ENCODE measurements around the gene NUP54. TPM values are rescaled to one million over a fixed set of nuclear protein-coding genes. Genes with fewer than 3 reads are reported as not detected.

Gene NUP54
- total RNA-seq, 1 donor from 2014 or later: 67.0 TPM

DNA sequence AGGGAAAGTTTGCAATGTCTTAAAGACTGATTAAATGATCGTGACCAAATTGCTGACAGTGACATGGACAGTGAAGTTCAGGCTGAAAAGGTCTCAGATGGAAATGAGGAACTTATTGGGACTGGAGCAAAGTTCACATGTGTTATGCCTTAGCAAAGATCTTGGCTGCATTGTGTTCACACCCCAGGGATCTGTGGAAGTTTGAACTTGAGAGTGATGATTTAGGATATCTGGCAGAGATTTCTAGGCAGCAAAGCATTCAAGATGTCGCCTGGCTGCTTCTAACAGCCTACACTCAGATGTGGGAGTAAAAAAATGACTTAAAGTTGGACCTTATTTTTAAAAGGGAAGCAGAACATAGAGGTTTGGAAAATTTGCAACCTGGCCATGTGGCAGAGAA, 44.0 kb upstream of the NUP54 start:
- Mint-ChIP-seq H3K4me3 (no peak overlapping the region), H3K4me1 (peaks cover 13% of the 10 kb centered on the region), H3K36me3 (ENCODE audit: low read depth) (peaks cover 20% of the 10 kb centered on the region), H3K27ac (ENCODE audit: unreplicated experiment) (no peak overlapping the region), H3K27me3 (ENCODE audit: low read depth) (no peaks in the 10 kb centered on the region), H3K9me3 (no peaks in the 10 kb centered on the region)
- no peak for DNase-seq (ENCODE audit: low read depth, low spot score)
- TF ChIP-seq, protein P1, sequence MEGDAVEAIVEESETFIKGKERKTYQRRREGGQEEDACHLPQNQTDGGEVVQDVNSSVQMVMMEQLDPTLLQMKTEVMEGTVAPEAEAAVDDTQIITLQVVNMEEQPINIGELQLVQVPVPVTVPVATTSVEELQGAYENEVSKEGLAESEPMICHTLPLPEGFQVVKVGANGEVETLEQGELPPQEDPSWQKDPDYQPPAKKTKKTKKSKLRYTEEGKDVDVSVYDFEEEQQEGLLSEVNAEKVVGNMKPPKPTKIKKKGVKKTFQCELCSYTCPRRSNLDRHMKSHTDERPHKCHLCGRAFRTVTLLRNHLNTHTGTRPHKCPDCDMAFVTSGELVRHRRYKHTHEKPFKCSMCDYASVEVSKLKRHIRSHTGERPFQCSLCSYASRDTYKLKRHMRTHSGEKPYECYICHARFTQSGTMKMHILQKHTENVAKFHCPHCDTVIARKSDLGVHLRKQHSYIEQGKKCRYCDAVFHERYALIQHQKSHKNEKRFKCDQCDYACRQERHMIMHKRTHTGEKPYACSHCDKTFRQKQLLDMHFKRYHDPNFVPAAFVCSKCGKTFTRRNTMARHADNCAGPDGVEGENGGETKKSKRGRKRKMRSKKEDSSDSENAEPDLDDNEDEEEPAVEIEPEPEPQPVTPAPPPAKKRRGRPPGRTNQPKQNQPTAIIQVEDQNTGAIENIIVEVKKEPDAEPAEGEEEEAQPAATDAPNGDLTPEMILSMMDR (conservative IDR thresholded peaks at IDR 0.05): no peak

DNA sequence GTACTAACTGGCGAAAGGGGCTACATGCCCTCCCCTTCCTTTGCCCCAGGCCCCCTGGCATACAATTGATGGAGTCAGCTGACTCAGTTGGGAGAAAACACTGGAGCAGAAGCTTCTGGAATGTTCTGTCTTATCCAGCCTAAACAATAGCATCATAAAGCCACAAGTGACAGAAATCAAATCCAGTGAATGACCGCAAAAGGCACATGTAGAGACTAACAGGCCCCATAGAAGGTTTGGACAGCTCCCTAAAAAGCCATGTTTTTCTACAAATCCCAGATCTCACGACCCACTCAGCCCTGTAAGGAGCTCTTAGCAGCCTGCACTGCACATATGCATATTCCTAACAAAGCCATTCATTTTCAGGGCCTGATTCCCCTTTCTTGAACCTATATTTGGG, 40.4 kb upstream of the NUP54 start:
- Mint-ChIP-seq H3K4me3 (no peak overlapping the region), H3K27ac (ENCODE audit: unreplicated experiment) (no peak overlapping the region), H3K36me3 (ENCODE audit: low read depth) (peaks cover 18% of the 10 kb centered on the region), H3K4me1 (peaks cover 8% of the 10 kb centered on the region), H3K27me3 (ENCODE audit: low read depth) (no peaks in the 10 kb centered on the region), H3K9me3 (no peaks in the 10 kb centered on the region)
- TF ChIP-seq, protein P1 (conservative IDR thresholded peaks at IDR 0.05): no peak
- no peak for DNase-seq (ENCODE audit: low read depth, low spot score)

DNA sequence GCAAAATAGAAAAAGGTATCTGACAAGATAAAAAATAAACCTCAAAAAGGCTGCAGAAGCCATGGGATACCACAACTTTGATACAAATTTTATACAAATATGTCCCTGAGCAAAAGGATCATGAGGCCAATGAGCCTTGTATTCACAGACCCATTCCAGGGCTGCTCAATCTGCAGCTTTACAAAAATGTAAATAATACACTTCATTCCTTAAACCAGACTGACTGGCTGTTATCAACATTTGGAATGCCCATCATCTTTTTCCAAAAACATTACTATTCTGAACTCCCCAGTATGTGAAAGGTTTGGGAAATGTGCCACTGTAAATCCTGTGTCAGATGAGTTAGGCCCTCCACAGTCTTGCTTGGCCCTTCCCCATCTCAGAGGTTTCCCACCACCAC, 40.0 kb upstream of the NUP54 start:
- Mint-ChIP-seq H3K27ac (ENCODE audit: unreplicated experiment) (no peak overlapping the region), H3K9me3 (no peaks in the 10 kb centered on the region), H3K4me1 (peaks cover 8% of the 10 kb centered on the region), H3K4me3 (no peak overlapping the region), H3K27me3 (ENCODE audit: low read depth) (no peaks in the 10 kb centered on the region), H3K36me3 (ENCODE audit: low read depth) (peaks cover 16% of the 10 kb centered on the region)
- no peak for DNase-seq (ENCODE audit: low read depth, low spot score)
- TF ChIP-seq, protein P1 (conservative IDR thresholded peaks at IDR 0.05): no peak

DNA sequence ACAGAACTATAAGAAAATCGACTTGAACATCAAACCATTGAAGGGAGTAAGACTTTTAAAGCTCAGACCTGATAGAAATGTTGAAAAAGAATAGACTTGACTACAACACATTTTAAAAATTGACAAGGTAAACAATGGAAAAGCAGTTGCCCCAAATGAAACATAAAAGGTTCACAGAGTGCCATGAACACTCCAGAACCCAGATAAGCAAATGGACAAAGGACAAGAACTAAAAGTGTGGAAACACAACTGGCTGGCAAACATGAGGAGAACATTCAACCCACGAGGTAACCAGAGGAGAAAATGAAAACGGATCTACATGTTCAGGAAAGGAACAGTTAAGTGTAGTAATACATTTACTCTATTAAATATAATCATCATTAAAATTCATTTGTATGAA, 39.0 kb upstream of the NUP54 start:
- Mint-ChIP-seq H3K4me3 (no peak overlapping the region), H3K4me1 (peaks cover 8% of the 10 kb centered on the region), H3K27ac (ENCODE audit: unreplicated experiment) (no peak overlapping the region), H3K27me3 (ENCODE audit: low read depth) (no peaks in the 10 kb centered on the region), H3K36me3 (ENCODE audit: low read depth) (peaks cover 10% of the 10 kb centered on the region), H3K9me3 (no peaks in the 10 kb centered on the region)
- TF ChIP-seq, protein P1 (conservative IDR thresholded peaks at IDR 0.05): no peak
- DNase-seq (ENCODE audit: low read depth, low spot score): no peak

DNA sequence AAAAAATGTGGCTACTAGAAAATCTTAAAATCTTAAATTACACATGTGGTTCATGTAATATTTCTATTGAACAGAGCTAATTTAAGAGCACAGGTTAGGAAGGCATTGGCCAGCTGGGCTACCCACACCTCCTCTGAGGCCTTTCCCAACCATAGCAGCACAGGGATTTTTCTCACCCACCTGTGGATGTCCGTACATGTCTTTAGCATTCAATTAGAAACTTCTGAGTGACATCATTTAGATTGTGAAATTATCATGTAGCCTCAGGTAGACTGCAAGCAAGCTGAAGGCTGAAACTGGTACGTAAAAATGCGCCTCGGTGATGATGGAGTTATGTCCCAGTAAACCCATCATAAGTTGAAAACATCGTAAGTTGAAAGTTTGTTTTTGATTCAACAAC, 34.3 kb upstream of the NUP54 start:
- Mint-ChIP-seq H3K27ac (ENCODE audit: unreplicated experiment) (no peak overlapping the region), H3K4me3 (no peak overlapping the region), H3K4me1 (peaks cover 7% of the 10 kb centered on the region), H3K9me3 (no peaks in the 10 kb centered on the region), H3K36me3 (ENCODE audit: low read depth) (no peaks in the 10 kb centered on the region), H3K27me3 (ENCODE audit: low read depth) (no peaks in the 10 kb centered on the region)
- DNase-seq (ENCODE audit: low read depth, low spot score): no peak
- TF ChIP-seq, protein P1 (conservative IDR thresholded peaks at IDR 0.05): no peak

Measured in neural crest cell (in vitro differentiated cells).